ENCODE results near the gene IRX4.

Gene IRX4

GRCh38 chr5:1892685-1893445 is 10.1 kb upstream of the IRX4 start:
- in situ Hi-C loops (cut with HindIII; ENCODE audit: low sequenced_read_pairs) = no loop called here
- DNase-seq (ENCODE audit: low read depth, low spot score) = no peak
- no peak overlapping the region for H3K4me3 ChIP-seq (ENCODE audit: low read depth, low read length)
- TF ChIP-seq CTCF (IDR thresholded peaks at IDR 0.05; ENCODE audit: low read depth, low read length) = no peak

GRCh38 chr5:1892211-1892610 is 9.5 kb upstream of the IRX4 start:
- TF ChIP-seq CTCF (IDR thresholded peaks at IDR 0.05; ENCODE audit: low read depth, low read length) = no peak
- H3K4me3 ChIP-seq (ENCODE audit: low read depth, low read length) = no peak overlapping the region
- DNase-seq (ENCODE audit: low read depth, low spot score) = no peak
- in situ Hi-C loops (cut with HindIII; ENCODE audit: low sequenced_read_pairs) = no loop called here

- no peak for TF ChIP-seq CTCF (IDR thresholded peaks at IDR 0.05; ENCODE audit: low read depth, low read length)
- H3K4me3 ChIP-seq (ENCODE audit: low read depth, low read length) = no peak overlapping the region
- in situ Hi-C loops (cut with HindIII; ENCODE audit: low sequenced_read_pairs) = no loop called here
- no peak for DNase-seq (ENCODE audit: low read depth, low spot score)
Measured at GRCh38 chr5:1891391-1891790, 8.7 kb upstream of the IRX4 start.

GRCh38 chr5:1890296-1890695 is 7.6 kb upstream of the IRX4 start:
- DNase-seq (ENCODE audit: low read depth, low spot score) = no peak
- no peak overlapping the region for H3K4me3 ChIP-seq (ENCODE audit: low read depth, low read length)
- in situ Hi-C loops (cut with HindIII; ENCODE audit: low sequenced_read_pairs) = no loop called here
- TF ChIP-seq CTCF (IDR thresholded peaks at IDR 0.05; ENCODE audit: low read depth, low read length) = no peak

- no peak for TF ChIP-seq CTCF (IDR thresholded peaks at IDR 0.05; ENCODE audit: low read depth, low read length)
- H3K4me3 ChIP-seq (ENCODE audit: low read depth, low read length) = no peak overlapping the region
- no peak for DNase-seq (ENCODE audit: low read depth, low spot score)
- in situ Hi-C loops (cut with HindIII; ENCODE audit: low sequenced_read_pairs) = no loop called here
Measured at GRCh38 chr5:1889321-1890065, 6.8 kb upstream of the IRX4 start.

GRCh38 chr5:1888541-1889251 is 6.0 kb upstream of the IRX4 start:
- in situ Hi-C loops (cut with HindIII; ENCODE audit: low sequenced_read_pairs) = no loop called here
- no peak for TF ChIP-seq CTCF (IDR thresholded peaks at IDR 0.05; ENCODE audit: low read depth, low read length)
- no peak overlapping the region for H3K4me3 ChIP-seq (ENCODE audit: low read depth, low read length)
- no peak for DNase-seq (ENCODE audit: low read depth, low spot score)
